Measurements from ENCODE around the gene SELENOO. TPM values are rescaled to one million over a fixed set of nuclear protein-coding genes. Genes with fewer than 3 reads are reported as not detected.
A peak's percentile ranks its signal among the peaks of the same experiment; 100 is the strongest.

Gene SELENOO
- total RNA-seq, 1 donor from 2014 or later = 15.0 TPM

- Histone ChIP-seq H3K27ac (replicated peaks) (peak overlapping the region; percentile 69), H3K4me1 (peaks cover 75% of the 10 kb centered on the region), H3K9me3 (replicated peaks) (no peaks in the 10 kb centered on the region), H3K27me3 (ENCODE audit: low read depth) (no peaks in the 10 kb centered on the region), H3K36me3 (no peaks in the 10 kb centered on the region), H3K4me3 (peak overlapping the region; percentile 85)
- intact Hi-C loops (cut with micrococcal nuclease) = no loop called here
- DNase-seq = no peak
- no peak for TF ChIP-seq CTCF (IDR thresholded peaks at IDR 0.05; ENCODE audit: borderline replicate concordance)
These were observed 14.6 kb upstream of the SELENOO start for GRCh38 chr22:50186181-50186714.

- peak overlapping the region; percentile 69 for H3K27ac ChIP-seq (replicated peaks)
- no peaks in the 10 kb centered on the region for H3K36me3 ChIP-seq
- no peak for TF ChIP-seq CTCF (IDR thresholded peaks at IDR 0.05; ENCODE audit: borderline replicate concordance)
- intact Hi-C loops (cut with micrococcal nuclease) = no loop called here
- no peaks in the 10 kb centered on the region for H3K9me3 ChIP-seq (replicated peaks)
- DNase-seq = no peak
- peaks cover 80% of the 10 kb centered on the region for H3K4me1 ChIP-seq
- peak overlapping the region; percentile 85 for H3K4me3 ChIP-seq
- no peaks in the 10 kb centered on the region for H3K27me3 ChIP-seq (ENCODE audit: low read depth)
These were observed 13.9 kb upstream of the SELENOO start for GRCh38 chr22:50186761-50187523.

GRCh38 chr22:50188356-50188755, 12.5 kb upstream of the SELENOO start:
- Histone ChIP-seq H3K27ac (replicated peaks) (peak overlapping the region; percentile 88), H3K4me3 (no peak overlapping the region), H3K4me1 (peaks cover 72% of the 10 kb centered on the region), H3K27me3 (ENCODE audit: low read depth) (no peaks in the 10 kb centered on the region), H3K9me3 (replicated peaks) (no peaks in the 10 kb centered on the region), H3K36me3 (no peaks in the 10 kb centered on the region)
- DNase-seq = no peak
- TF ChIP-seq CTCF (IDR thresholded peaks at IDR 0.05; ENCODE audit: borderline replicate concordance) = no peak
- intact Hi-C loops (cut with micrococcal nuclease) = no loop called here

GRCh38 chr22:50189184-50189848, 11.5 kb upstream of the SELENOO start:
- peak overlapping the region; percentile 65 for H3K4me3 ChIP-seq
- intact Hi-C loops (cut with micrococcal nuclease) = no loop called here

DNA sequence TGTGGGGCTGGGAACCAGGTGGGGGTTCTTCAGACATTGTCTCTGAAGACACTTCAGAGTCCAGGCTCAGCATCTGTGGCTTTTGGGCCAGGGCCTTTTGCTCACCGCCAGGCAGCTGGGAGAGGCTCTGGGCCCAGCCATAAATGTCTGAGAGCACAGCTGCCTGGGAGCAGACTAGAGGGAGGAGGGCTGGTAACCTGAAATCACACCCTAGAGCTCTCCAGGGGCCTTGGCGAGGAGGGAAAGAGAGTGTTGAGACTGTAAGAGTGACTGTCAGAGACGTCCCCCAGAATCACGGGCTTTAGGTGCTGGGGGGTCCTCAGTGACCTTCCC, 11.0 kb upstream of the SELENOO start:
- intact Hi-C loops (cut with micrococcal nuclease) = no loop called here
- Histone ChIP-seq H3K36me3 (peaks cover 13% of the 10 kb centered on the region), H3K9me3 (replicated peaks) (no peaks in the 10 kb centered on the region), H3K27me3 (ENCODE audit: low read depth) (no peaks in the 10 kb centered on the region), H3K4me1 (peaks cover 57% of the 10 kb centered on the region), H3K4me3 (peak overlapping the region; percentile 65), H3K27ac (replicated peaks) (peak overlapping the region; percentile 88)
- no peak for DNase-seq
- no peak for TF ChIP-seq CTCF (IDR thresholded peaks at IDR 0.05; ENCODE audit: borderline replicate concordance)

More at GRCh38 chr22:50189184-50189848, 11.5 kb upstream of the SELENOO start:
- Histone ChIP-seq H3K9me3 (replicated peaks) (no peaks in the 10 kb centered on the region), H3K27me3 (ENCODE audit: low read depth) (no peaks in the 10 kb centered on the region), H3K36me3 (peaks cover 8% of the 10 kb centered on the region), H3K4me1 (peaks cover 62% of the 10 kb centered on the region), H3K27ac (replicated peaks) (peak overlapping the region; percentile 88)
- no peak for DNase-seq
- no peak for TF ChIP-seq CTCF (IDR thresholded peaks at IDR 0.05; ENCODE audit: borderline replicate concordance)
